Stimulated activated CD4-positive, alpha-beta T cell treated with anti-CD3 and anti-CD28 coated beads, Interleukin-2, amount 100 ng/mL, for 24 hours (primary cell): ENCODE results near the gene RBP3.

Experiments
- DNase-seq, 2 donors: peaks; one replicate each; pipeline ENCODE4 v3.0.0-alpha.2; 2020

RBP3 gene

GRCh38 chr10:47348138-47348651 lies at the start of gene RBP3:
RBP3 (plus strand) TSS chr10:47348363; CDS start chr10:47348485, 122 bp downstream.
- no peak for DNase-seq

- DNase-seq, result no peak
These were observed 49.4 kb upstream of the RBP3 start for GRCh38 chr10:47298715-47299114.

- peak; percentile 35 to 41 for DNase-seq
These were observed 48.3 kb upstream of the RBP3 start, which contains the start of gene GDF10 for GRCh38 chr10:47299611-47300428. GDF10 (plus strand) TSS chr10:47300197; CDS start chr10:47300652, 455 bp downstream.

- DNase-seq, result peak in 1 of 2 donors; percentile 11
These were observed 47.7 kb upstream of the RBP3 start for GRCh38 chr10:47300429-47300931.

- DNase-seq, result no peak
These were observed 46.3 kb upstream of the RBP3 start for GRCh38 chr10:47301833-47302232.

- DNase-seq, result no peak
These were observed 45.1 kb upstream of the RBP3 start for GRCh38 chr10:47303105-47303504.

GRCh38 chr10:47303866-47304265 lies 44.3 kb upstream of the RBP3 start:
- no peak for DNase-seq

- DNase-seq, result no peak
These were observed 42.6 kb upstream of the RBP3 start for GRCh38 chr10:47305566-47305965.

- DNase-seq, result no peak
These were observed 41.6 kb upstream of the RBP3 start for GRCh38 chr10:47306387-47307210.

GRCh38 chr10:47307381-47307780 lies 40.8 kb upstream of the RBP3 start:
- DNase-seq, result no peak

- no peak for DNase-seq
These were observed 39.4 kb upstream of the RBP3 start for GRCh38 chr10:47308775-47309174.

- DNase-seq, result peak; percentile 26 to 28
These were observed 38.6 kb upstream of the RBP3 start for GRCh38 chr10:47309408-47310089.

GRCh38 chr10:47310090-47310505 lies 38.1 kb upstream of the RBP3 start:
- no peak for DNase-seq

GRCh38 chr10:47311193-47311931 lies 36.8 kb upstream of the RBP3 start:
- DNase-seq, result peak; percentile 24 to 38

GRCh38 chr10:47311932-47312662 lies 36.1 kb upstream of the RBP3 start:
- peak; percentile 89 for DNase-seq

GRCh38 chr10:47312663-47312995 lies 35.5 kb upstream of the RBP3 start:
- no peak for DNase-seq

- DNase-seq, result no peak
These were observed 33.7 kb upstream of the RBP3 start for GRCh38 chr10:47314416-47314970.

GRCh38 chr10:47315421-47315820 lies 32.7 kb upstream of the RBP3 start:
- DNase-seq, result no peak

- no peak for DNase-seq
These were observed 32.0 kb upstream of the RBP3 start for GRCh38 chr10:47316131-47316530.

GRCh38 chr10:47317251-47317650 lies 30.9 kb upstream of the RBP3 start:
- DNase-seq, result no peak

- no peak for DNase-seq
These were observed 29.5 kb upstream of the RBP3 start for GRCh38 chr10:47318706-47319105.
